ENCODE data around the gene CHST11.

DNA sequence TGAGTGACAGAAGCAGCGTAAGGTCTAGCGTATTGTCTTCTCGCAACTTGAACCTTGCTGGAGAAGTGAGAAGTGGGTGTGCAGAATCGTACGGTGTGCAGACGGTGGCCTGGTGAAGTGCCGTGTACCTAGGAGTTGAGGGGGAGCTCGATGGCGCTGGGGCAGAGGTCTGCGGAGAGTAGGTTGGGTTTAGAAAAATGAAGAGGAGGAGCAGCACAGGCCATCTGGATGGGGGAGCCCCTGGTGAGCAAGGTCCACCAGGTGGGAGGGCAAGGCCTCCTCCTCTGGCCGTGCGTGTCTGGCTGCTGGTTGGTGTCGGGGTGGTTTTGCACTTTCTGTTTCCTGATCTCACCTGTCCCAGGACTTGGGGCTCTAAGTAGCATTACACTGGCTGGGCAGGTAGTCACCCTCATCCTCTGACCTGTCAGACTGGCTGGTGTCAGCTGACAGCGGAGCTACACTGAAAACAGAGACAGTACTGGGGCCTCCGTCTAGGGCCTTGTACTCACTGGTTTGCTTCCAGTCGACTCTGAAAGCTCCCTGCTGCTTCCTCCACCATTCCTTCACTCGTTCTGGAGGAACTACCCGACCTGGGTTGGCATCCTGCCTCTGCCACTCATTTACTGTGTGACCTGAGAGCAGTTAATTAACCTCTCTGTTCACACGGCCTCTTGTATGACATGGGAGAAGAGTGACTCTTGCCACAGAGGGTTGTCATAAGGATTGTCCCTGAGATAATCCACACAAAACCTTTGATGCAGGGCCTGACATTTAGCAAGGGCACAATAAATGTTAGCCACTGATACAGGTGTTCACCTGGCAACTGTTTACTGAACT lies 273.1 kb downstream of the CHST11 start:
- TF ChIP-seq, protein P1, sequence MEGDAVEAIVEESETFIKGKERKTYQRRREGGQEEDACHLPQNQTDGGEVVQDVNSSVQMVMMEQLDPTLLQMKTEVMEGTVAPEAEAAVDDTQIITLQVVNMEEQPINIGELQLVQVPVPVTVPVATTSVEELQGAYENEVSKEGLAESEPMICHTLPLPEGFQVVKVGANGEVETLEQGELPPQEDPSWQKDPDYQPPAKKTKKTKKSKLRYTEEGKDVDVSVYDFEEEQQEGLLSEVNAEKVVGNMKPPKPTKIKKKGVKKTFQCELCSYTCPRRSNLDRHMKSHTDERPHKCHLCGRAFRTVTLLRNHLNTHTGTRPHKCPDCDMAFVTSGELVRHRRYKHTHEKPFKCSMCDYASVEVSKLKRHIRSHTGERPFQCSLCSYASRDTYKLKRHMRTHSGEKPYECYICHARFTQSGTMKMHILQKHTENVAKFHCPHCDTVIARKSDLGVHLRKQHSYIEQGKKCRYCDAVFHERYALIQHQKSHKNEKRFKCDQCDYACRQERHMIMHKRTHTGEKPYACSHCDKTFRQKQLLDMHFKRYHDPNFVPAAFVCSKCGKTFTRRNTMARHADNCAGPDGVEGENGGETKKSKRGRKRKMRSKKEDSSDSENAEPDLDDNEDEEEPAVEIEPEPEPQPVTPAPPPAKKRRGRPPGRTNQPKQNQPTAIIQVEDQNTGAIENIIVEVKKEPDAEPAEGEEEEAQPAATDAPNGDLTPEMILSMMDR (IDR thresholded peaks at IDR 0.05), result no peak
- no peak for TF ChIP-seq POLR2A (IDR thresholded peaks at IDR 0.05)
- TF ChIP-seq EP300 (IDR thresholded peaks at IDR 0.05), result no peak

Data from ovary (tissue), 3 donors.